OCI-LY7 (cell line): Measurements from ENCODE around the gene KCNN3. TPM values are rescaled to one million over a fixed set of nuclear protein-coding genes. Genes with fewer than 3 reads are reported as not detected.

Experiments used
- BruUV-seq: library from RNA; stranded (reverse); fragments of 400-500 nt; replicated peaks from 2 replicates; lab custom pipeline; 2021; lab: Mats Ljungman, UMichigan
- CTCF ChIA-PET: fragments of 300-600 bp; sonication (Branson Sonifier 250); formaldehyde crosslinking; loops from one replicate; lab custom pipeline; 2022; ENCODE audit warnings: antibody characterized with exemption; ENCODE audit not compliant: unreplicated experiment; lab: Charles Lee
- POLR2A ChIA-PET: fragments of 300-600 bp; sonication (Branson Sonifier 250); formaldehyde crosslinking; loops from one replicate; lab custom pipeline; 2022; ENCODE audit warnings: antibody characterized with exemption; lab: Charles Lee
- DNase-seq: peaks from one replicate; pipeline ENCODE4 v3.0.0-alpha.2; 2015; ENCODE audit warnings: low spot score
- H2AFZ ChIP-seq: fragments of 200-600 bp; sonication (generic), shearing (Covaris generic); 2 replicates; pipeline ENCODE4 v1.6.1; 2014; ENCODE audit warnings: mild to moderate bottlenecking, antibody characterized with exemption, low read length, moderate library complexity
- H3K27ac ChIP-seq: fragments of 200-600 bp; sonication (generic); 2 replicates; pipeline ENCODE4 v1.5.1; 2014; ENCODE audit warnings: mixed run types, low read depth, mild to moderate bottlenecking, moderate library complexity, low read length, inconsistent platforms; ENCODE audit not compliant: poor library complexity, severe bottlenecking
- H3K36me3 ChIP-seq: fragments of 200-600 bp; sonication (generic); 2 replicates; pipeline ENCODE4 v1.6.1; 2014; ENCODE audit warnings: mild to moderate bottlenecking, antibody characterized with exemption, low read length, moderate library complexity, mixed read lengths; ENCODE audit not compliant: insufficient read depth
- H3K4me1 ChIP-seq: fragments of 200-600 bp; sonication (generic); 2 replicates; pipeline ENCODE4 v1.5.1; 2014; ENCODE audit warnings: mild to moderate bottlenecking, low read length; ENCODE audit not compliant: insufficient read depth, poor library complexity, severe bottlenecking
- H3K4me2 ChIP-seq: fragments of 200-600 bp; sonication (generic); 2 replicates; pipeline ENCODE4 v1.6.1; 2014; ENCODE audit warnings: mild to moderate bottlenecking, low read length
- H3K4me3 ChIP-seq: fragments of 200-600 bp; sonication (generic); 2 replicates; pipeline ENCODE4 v1.5.1; 2014; ENCODE audit warnings: mild to moderate bottlenecking, low read depth, low read length; ENCODE audit not compliant: poor library complexity, severe bottlenecking
- H3K79me2 ChIP-seq: fragments of 200-600 bp; sonication (generic); 2 replicates; pipeline ENCODE4 v1.6.1; 2016; ENCODE audit warnings: low read depth, mild to moderate bottlenecking, low read length, moderate library complexity, mixed read lengths; ENCODE audit not compliant: insufficient read depth
- H3K9me2 ChIP-seq: fragments of 200-600 bp; sonication (generic); 2 replicates; pipeline ENCODE4 v1.6.1; 2016; ENCODE audit warnings: mild to moderate bottlenecking, low read length, mixed read lengths; ENCODE audit not compliant: insufficient read depth
- H3K9me3 ChIP-seq: fragments of 200-600 bp; sonication (generic); 2 replicates; pipeline ENCODE4 v1.6.1; 2014; ENCODE audit warnings: mild to moderate bottlenecking, mixed run types, low read length, mixed read lengths
- H4K20me1 ChIP-seq: fragments of 200-600 bp; sonication (generic); 2 replicates; pipeline ENCODE4 v1.6.1; 2014; ENCODE audit warnings: mild to moderate bottlenecking, antibody characterized with exemption, low read length, moderate library complexity, mixed read lengths; ENCODE audit not compliant: insufficient read depth
- EZH2phosphoT487 ChIP-seq: fragments of 200-600 bp; sonication (generic); IDR thresholded peaks from 2 replicates; pipeline ENCODE4 v1.6.1; 2018; ENCODE audit warnings: low read depth, borderline replicate concordance, mild to moderate bottlenecking, mixed run types, antibody characterized with exemption, low read length, moderate library complexity, mixed read lengths
- intact Hi-C: fragments of 100-400 bp; cut with micrococcal nuclease; formaldehyde crosslinking; loops from one replicate; pipeline ENCODE4 v1.10.0; 2022; ENCODE audit not compliant: unreplicated experiment
- total RNA-seq, 2 experiments: library from RNA; depleted of rRNA in 1 of 2; stranded (reverse); fragments of >200 nt in 1 of 2; shearing (Covaris generic) in 1 of 2; gene quantifications; 2 replicates each; pipeline ENCODE4 v1.2.3, GENCODE V29; 2014 to 2022
- TF ChIP-seq, protein P1 (sequence below): fragments of 200-600 bp; sonication (generic); conservative IDR thresholded peaks from 2 replicates; pipeline ENCODE4 v1.5.1; 2014; ENCODE audit warnings: mild to moderate bottlenecking, antibody characterized with exemption, low read length, moderate library complexity, mixed read lengths

Gene KCNN3
- total RNA-seq, 2 experiments from 2014 or later: 14.8 to 50.8 TPM

DNA sequence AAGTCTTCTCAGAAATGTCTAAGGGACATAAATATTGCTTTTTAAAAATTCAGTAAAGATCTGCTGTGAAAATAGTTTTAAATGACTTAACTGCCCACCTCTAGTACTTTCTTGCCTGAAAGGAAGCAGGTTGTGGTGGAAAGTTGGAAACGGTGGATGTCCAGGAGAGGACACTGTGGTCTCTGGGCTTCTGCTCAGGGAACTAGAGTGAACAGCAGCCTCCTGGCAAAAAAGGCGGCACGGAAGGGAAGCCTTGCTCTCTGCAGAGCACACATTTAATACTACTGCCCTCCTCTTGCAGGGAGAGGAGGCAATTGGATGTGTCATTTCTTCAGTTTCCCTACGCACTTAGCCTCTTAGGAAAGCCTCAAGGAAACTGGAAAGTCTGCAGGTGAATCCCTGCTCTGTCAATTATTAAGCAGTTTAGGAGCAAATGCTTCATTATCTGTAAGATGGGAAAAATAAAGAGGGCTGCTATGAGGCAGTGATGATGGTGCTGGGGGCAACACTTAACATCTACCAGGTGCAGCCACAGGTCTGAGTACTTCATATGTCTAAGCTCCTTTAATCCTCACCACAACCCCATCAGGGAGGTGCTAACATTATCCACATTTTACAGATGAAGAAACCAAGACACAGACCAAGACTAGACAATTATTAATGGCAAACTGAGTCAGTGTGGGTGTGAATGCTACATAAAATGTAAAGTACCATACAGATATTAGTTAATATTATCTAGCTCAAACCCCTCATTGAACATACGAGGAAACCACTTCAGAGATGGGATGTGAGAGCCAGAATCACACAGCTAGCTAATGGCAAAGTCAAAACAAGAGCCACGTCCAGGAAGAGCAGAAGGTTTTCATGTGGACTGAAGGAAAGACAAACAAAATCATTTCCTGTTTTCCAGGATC, 153.2 kb downstream of the KCNN3 start:
- Histone ChIP-seq H3K9me2 (no peaks in the 10 kb centered on the region), H3K36me3 (peaks cover 30% of the 10 kb centered on the region), H3K4me1 (no peaks in the 10 kb centered on the region), H3K79me2 (no peaks in the 10 kb centered on the region), H4K20me1 (no peaks in the 10 kb centered on the region), H3K4me3 (no peak overlapping the region), H3K27ac (no peak overlapping the region), H3K9me3 (no peaks in the 10 kb centered on the region), H2AFZ (no peak overlapping the region), H3K4me2 (no peak overlapping the region)
- no TSS peak for BruUV-seq
- TF ChIP-seq, protein P1, sequence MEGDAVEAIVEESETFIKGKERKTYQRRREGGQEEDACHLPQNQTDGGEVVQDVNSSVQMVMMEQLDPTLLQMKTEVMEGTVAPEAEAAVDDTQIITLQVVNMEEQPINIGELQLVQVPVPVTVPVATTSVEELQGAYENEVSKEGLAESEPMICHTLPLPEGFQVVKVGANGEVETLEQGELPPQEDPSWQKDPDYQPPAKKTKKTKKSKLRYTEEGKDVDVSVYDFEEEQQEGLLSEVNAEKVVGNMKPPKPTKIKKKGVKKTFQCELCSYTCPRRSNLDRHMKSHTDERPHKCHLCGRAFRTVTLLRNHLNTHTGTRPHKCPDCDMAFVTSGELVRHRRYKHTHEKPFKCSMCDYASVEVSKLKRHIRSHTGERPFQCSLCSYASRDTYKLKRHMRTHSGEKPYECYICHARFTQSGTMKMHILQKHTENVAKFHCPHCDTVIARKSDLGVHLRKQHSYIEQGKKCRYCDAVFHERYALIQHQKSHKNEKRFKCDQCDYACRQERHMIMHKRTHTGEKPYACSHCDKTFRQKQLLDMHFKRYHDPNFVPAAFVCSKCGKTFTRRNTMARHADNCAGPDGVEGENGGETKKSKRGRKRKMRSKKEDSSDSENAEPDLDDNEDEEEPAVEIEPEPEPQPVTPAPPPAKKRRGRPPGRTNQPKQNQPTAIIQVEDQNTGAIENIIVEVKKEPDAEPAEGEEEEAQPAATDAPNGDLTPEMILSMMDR: no peak
- TF ChIP-seq EZH2phosphoT487: no peak
- CTCF ChIA-PET: no interaction called here
- POLR2A ChIA-PET: interaction anchor here (0.7 kb wide), 1 partner anchor 101 kb away, joined by 3 read pairs; no protein-coding TSS in a partner anchor
- DNase-seq: no peak
- intact Hi-C loops: no loop called here

DNA sequence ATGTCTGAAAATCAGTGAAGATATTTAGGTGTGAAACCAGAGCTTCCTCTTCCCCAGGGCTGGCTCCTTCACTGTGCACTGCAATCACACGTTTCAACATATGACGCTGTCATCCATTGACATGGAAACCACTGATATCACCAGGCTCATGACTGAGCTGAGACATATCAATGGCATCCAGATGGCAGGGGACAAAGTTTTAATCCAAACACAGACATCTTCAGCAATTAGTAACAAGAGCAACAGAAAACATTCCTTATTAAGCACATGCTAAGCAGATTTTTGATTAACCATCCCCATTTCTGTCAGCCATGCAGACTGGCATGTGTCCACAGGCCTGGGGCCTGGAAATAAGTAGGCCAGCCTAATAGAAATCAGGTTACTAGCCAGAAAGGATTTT, 154.1 kb downstream of the KCNN3 start:
- peaks cover 31% of the 10 kb centered on the region for H3K36me3 ChIP-seq
- DNase-seq: no peak
- TF ChIP-seq EZH2phosphoT487: no peak
- TF ChIP-seq, protein P1: no peak
- intact Hi-C loops: no loop called here
- no TSS peak for BruUV-seq
- no peak overlapping the region for H3K4me3 ChIP-seq
- no peaks in the 10 kb centered on the region for H3K9me3 ChIP-seq
- H3K9me2 ChIP-seq: no peaks in the 10 kb centered on the region
- no peaks in the 10 kb centered on the region for H3K79me2 ChIP-seq
- H4K20me1 ChIP-seq: no peaks in the 10 kb centered on the region
- no peaks in the 10 kb centered on the region for H3K4me1 ChIP-seq
- no peak overlapping the region for H3K4me2 ChIP-seq
- H2AFZ ChIP-seq: no peak overlapping the region
- H3K27ac ChIP-seq: no peak overlapping the region
- ChIA-PET POLR2A (interaction anchor here (0.7 kb wide), 1 partner anchor 179 kb away, joined by 5 read pairs; no protein-coding TSS in a partner anchor), CTCF (no interaction called here)

GRCh38 chr1:154715385-154715784, 154.7 kb downstream of the KCNN3 start:
- H4K20me1 ChIP-seq: no peaks in the 10 kb centered on the region
- no TSS peak for BruUV-seq
- peaks cover 31% of the 10 kb centered on the region for H3K36me3 ChIP-seq
- no peaks in the 10 kb centered on the region for H3K4me1 ChIP-seq
- no peak overlapping the region for H3K27ac ChIP-seq
- H3K9me2 ChIP-seq: no peaks in the 10 kb centered on the region
- ChIA-PET POLR2A (interaction anchor here (0.7 kb wide), 2 partner anchors 80 to 180 kb away, joined by 3 to 5 read pairs; no protein-coding TSS in a partner anchor), CTCF (no interaction called here)
- H3K9me3 ChIP-seq: no peaks in the 10 kb centered on the region
- no peak overlapping the region for H2AFZ ChIP-seq
- no peak overlapping the region for H3K4me3 ChIP-seq
- no peaks in the 10 kb centered on the region for H3K79me2 ChIP-seq
- no peak overlapping the region for H3K4me2 ChIP-seq
- DNase-seq: no peak
- intact Hi-C loops: no loop called here
- TF ChIP-seq EZH2phosphoT487: no peak
- TF ChIP-seq, protein P1: no peak
